ENCODE results near the gene AGL. TPM values are rescaled to one million over a fixed set of nuclear protein-coding genes. Genes with fewer than 3 reads are reported as not detected.
"Not testable (repeated sequence)": the region's sequence is repeated elsewhere in the genome, so short reads cannot be mapped to it uniquely, and the experiment has no call there.

The AGL gene
- total and polyA plus RNA-seq, 9 donors: 101 to 280 (median 194) TPM

DNA sequence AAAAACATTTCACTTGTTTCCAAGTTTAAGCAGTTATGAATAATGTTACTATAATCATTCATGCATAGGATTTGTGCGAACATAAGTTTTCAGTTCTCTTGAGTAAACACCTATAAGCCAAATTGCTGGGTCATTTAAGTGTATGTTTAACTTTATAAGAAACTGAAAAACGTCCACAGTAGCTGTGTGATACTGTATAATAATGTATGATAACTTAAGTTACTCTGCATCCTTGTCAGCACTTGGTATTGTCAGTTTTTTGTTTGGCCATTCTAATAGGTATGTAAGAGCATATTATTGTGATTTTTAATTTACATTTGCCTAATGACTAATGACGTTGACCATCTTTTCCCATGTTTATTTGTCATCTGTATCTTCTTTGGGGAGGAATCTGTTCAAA lies 105.2 kb downstream of the AGL start:
- H3K27me3 ChIP-seq (ENCODE audit: control insufficient read depth, insufficient read depth, low read length): no peaks in the 10 kb centered on the region
- H3K9me3 ChIP-seq (replicated peaks; ENCODE audit: control insufficient read depth, low read depth, low read length): no peaks in the 10 kb centered on the region
- no peaks in the 10 kb centered on the region for H3K4me1 ChIP-seq (ENCODE audit: control insufficient read depth, insufficient read depth, low read length)
- WGBS (ENCODE audit: insufficient coverage): no CpG with 5 or more reads among the region's 3 CpGs
- no peak for DNase-seq
- H3K4me3 ChIP-seq (ENCODE audit: low read length): no peak overlapping the region
- H3K36me3 ChIP-seq (ENCODE audit: control insufficient read depth, insufficient read depth, low read length): no peaks in the 10 kb centered on the region
- no peak overlapping the region for H3K27ac ChIP-seq (ENCODE audit: low read length)

DNA sequence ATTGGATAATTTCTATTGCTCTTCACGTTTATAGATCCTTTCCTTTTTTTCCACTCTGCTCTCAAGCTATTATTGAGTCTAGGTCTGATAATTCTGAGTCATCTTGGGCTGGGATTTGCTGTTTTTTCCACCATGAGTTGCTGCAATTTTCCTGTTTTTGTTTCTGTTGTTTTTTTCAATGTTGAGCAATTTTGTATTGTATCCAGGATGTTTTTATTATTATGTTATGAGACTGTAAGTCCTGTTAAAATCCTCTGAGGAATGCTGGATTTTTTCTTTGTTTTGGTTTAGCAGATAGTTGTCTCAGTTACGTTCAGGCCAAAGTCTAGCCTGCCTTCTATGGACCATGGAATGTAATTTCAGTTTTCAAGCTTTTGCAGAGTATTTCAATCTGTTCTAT lies 106.6 kb downstream of the AGL start:
- H3K4me1 ChIP-seq (ENCODE audit: control insufficient read depth, insufficient read depth, low read length): no peaks in the 10 kb centered on the region
- DNase-seq: peak; percentile 89
- WGBS (ENCODE audit: insufficient coverage): 0% methylated on average over 1 of the region's 2 CpGs
- H3K4me3 ChIP-seq (ENCODE audit: low read length): no peak overlapping the region
- no peak overlapping the region for H3K27ac ChIP-seq (ENCODE audit: low read length)
- H3K9me3 ChIP-seq (replicated peaks; ENCODE audit: control insufficient read depth, low read depth, low read length): no peaks in the 10 kb centered on the region
- no peaks in the 10 kb centered on the region for H3K36me3 ChIP-seq (ENCODE audit: control insufficient read depth, insufficient read depth, low read length)
- no peaks in the 10 kb centered on the region for H3K27me3 ChIP-seq (ENCODE audit: control insufficient read depth, insufficient read depth, low read length)

DNA sequence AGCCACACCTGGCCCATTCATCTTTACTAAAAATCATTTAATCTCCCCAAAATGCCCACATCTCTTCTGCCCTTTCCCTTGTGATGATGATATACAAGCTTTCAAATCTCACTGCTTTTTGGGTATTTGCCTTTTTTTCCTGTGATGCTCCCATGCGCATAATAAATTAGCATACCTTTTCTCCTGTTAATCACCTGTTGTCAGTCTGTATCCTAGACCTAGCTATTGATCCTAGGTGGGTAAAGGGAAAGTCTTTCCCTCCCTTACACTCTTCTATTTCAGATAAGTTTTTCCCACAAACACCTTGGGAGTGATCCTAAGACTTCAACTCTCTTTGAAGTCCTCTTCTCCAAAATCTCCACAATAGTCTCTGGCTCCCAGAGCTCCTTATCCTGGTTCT lies 107.7 kb downstream of the AGL start:
- no CpG with 5 or more reads among the region's 1 CpG for WGBS (ENCODE audit: insufficient coverage)
- no peak overlapping the region for H3K4me3 ChIP-seq (ENCODE audit: low read length)
- no peak for DNase-seq
- no peaks in the 10 kb centered on the region for H3K27me3 ChIP-seq (ENCODE audit: control insufficient read depth, insufficient read depth, low read length)
- H3K36me3 ChIP-seq (ENCODE audit: control insufficient read depth, insufficient read depth, low read length): no peaks in the 10 kb centered on the region
- no peak overlapping the region for H3K27ac ChIP-seq (ENCODE audit: low read length)
- no peaks in the 10 kb centered on the region for H3K9me3 ChIP-seq (replicated peaks; ENCODE audit: control insufficient read depth, low read depth, low read length)
- no peaks in the 10 kb centered on the region for H3K4me1 ChIP-seq (ENCODE audit: control insufficient read depth, insufficient read depth, low read length)

DNA sequence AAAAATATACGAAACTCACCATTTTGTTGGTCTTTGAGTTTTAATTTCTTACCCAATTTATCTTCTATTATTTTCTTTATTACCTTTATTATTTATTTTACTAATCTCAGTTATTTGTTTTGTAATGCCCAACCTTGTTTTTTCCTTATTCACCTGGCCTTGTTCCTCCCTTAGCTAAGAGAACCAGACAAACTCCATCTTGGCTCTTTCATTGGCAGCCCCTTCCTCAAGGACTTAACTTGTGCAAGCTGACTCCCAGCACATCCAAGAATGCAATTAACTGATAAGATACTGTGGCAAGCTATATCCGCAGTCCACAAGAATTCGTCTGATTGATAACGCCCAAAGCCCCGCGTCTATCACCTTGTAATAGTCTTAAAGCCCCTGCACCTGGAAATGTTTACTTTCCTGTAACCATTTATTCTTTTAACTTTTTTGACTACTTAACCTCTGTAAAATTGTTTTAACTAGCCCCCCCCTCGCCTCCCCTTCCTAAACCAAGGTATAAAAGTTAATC lies 109.1 kb downstream of the AGL start:
- H3K27ac ChIP-seq (ENCODE audit: low read length); H3K36me3 ChIP-seq (ENCODE audit: control insufficient read depth, insufficient read depth, low read length); DNase-seq; H3K27me3 ChIP-seq (ENCODE audit: control insufficient read depth, insufficient read depth, low read length); H3K9me3 ChIP-seq (replicated peaks; ENCODE audit: control insufficient read depth, low read depth, low read length); H3K4me3 ChIP-seq (ENCODE audit: low read length); H3K4me1 ChIP-seq (ENCODE audit: control insufficient read depth, insufficient read depth, low read length): not testable (repeated sequence)
- 46% methylated on average over 6 of the region's 7 CpGs for whole genome bisulfite sequencing (ENCODE audit: insufficient coverage)

DNA sequence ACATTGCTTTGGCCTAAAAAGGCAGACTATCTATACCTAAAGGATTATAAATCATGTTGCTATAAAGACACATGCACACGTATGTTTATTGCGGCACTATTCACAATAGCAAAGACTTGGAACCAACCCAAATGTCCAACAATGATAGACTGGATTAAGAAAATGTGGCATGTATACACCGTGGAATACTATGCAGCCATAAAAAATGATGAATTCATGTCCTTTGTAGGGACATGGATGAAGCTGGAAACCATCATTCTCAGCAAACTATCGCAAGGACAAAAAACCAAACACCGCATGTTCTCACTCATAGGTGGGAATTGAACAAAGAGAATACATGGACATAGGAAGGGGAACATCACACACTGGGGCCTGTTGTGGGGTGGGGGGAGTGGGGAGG lies 110.1 kb downstream of the AGL start:
- H3K27me3 ChIP-seq (ENCODE audit: control insufficient read depth, insufficient read depth, low read length); H3K4me3 ChIP-seq (ENCODE audit: low read length); H3K36me3 ChIP-seq (ENCODE audit: control insufficient read depth, insufficient read depth, low read length); DNase-seq; H3K27ac ChIP-seq (ENCODE audit: low read length); H3K9me3 ChIP-seq (replicated peaks; ENCODE audit: control insufficient read depth, low read depth, low read length); H3K4me1 ChIP-seq (ENCODE audit: control insufficient read depth, insufficient read depth, low read length): not testable (repeated sequence)
- WGBS (ENCODE audit: insufficient coverage): no CpG with 5 or more reads among the region's 5 CpGs

DNA sequence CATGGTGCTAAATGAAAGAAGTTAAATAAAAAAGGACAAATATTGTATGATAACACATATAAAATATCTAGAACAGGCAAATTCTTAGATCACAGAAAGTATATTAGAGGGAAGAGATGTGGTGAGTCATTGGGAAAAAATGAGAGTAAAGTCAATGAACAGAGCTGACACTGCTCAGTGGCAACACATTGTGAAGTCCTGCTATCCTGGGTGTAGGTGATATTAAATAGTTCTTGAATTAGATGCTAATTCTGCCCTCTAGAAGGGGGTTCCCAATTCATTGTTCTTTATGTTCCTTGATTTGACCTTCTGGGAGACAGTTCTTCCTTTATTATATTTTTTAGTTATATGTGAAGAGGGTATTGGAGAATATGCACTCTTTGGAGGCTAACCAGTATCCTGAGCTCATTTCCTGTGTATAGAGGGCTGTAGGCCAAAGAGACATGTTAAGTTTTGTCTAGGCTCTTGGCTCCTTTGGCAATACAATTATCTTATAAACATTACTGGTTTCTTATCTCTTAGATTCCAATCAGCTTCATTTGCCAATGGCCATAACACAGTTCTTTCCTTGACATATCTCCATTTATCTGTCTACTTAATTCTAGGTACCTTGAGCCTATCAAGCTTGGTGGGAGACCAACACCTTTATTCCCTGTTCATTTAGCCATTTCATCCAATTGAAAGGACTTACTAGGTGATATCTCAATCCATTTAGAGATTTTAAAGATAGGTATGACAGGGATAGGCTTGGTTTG lies 113.1 kb downstream of the AGL start:
- Histone ChIP-seq H3K27me3 (ENCODE audit: control insufficient read depth, insufficient read depth, low read length) (no peaks in the 10 kb centered on the region), H3K9me3 (replicated peaks; ENCODE audit: control insufficient read depth, low read depth, low read length) (no peaks in the 10 kb centered on the region), H3K27ac (ENCODE audit: low read length) (no peak overlapping the region), H3K4me3 (ENCODE audit: low read length) (no peak overlapping the region), H3K36me3 (ENCODE audit: control insufficient read depth, insufficient read depth, low read length) (no peaks in the 10 kb centered on the region), H3K4me1 (ENCODE audit: control insufficient read depth, insufficient read depth, low read length) (no peaks in the 10 kb centered on the region)
- DNase-seq: no peak

DNA sequence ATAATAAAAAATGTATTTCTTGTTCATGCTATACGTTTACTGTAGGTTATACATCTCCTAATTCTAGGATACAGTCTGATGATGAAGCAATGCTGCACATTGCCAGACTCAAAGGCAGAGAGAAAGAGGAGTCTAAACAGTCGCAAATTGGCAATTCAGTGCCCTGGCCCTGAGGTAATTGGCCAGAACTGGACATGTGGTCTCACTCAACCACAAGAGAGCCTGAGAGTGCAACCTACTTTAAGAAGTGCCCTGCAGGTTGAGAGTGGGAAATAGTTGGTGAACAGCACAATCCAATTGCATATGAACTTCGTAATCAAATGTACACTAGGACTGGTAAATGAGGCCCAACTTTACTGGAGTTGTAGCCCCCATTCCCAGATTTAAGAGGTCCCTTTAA lies 114.6 kb downstream of the AGL start:
- Histone ChIP-seq H3K27ac (ENCODE audit: low read length) (no peak overlapping the region), H3K27me3 (ENCODE audit: control insufficient read depth, insufficient read depth, low read length) (no peaks in the 10 kb centered on the region), H3K4me1 (ENCODE audit: control insufficient read depth, insufficient read depth, low read length) (peaks cover 5% of the 10 kb centered on the region), H3K36me3 (ENCODE audit: control insufficient read depth, insufficient read depth, low read length) (no peaks in the 10 kb centered on the region), H3K4me3 (ENCODE audit: low read length) (no peak overlapping the region), H3K9me3 (replicated peaks; ENCODE audit: control insufficient read depth, low read depth, low read length) (no peaks in the 10 kb centered on the region)
- no peak for DNase-seq
- WGBS (ENCODE audit: insufficient coverage): 43% methylated on average over 1 of the region's 3 CpGs

DNA sequence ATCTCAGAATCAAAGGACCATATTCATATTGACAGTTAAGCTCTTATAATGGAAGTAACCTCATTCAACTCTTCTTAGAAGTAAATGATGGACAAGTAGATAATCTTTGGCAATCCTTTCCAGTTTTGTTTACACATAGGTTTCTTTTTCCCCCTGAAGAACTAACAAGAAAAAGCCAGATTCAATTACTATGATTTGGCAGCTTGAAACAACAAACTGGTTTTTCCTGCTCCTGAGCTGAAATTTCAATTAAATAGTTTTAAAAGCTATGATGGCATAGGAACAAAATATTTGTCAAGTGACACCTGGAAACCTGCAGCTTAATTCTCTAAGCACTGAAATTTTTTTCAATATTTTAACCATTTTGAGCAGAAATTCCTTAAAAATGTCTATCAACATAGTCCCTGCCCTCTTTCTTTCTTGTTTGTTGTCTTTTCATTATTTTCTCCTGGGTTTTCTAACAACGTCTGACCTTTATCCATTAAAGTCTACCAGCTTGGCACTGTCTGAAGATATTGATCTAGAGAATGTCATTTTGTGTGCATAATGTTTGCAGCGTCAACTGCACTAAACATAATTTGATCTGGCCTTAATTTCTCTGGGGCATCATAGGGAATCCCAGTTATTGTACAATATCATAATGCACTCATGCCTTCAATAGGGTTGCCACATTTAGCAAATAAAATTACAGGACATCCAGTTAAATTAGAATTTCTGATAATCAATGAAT lies 115.7 kb downstream of the AGL start:
- Histone ChIP-seq H3K27me3 (ENCODE audit: control insufficient read depth, insufficient read depth, low read length) (no peaks in the 10 kb centered on the region), H3K9me3 (replicated peaks; ENCODE audit: control insufficient read depth, low read depth, low read length) (no peaks in the 10 kb centered on the region), H3K4me3 (ENCODE audit: low read length) (no peak overlapping the region), H3K27ac (ENCODE audit: low read length) (no peak overlapping the region), H3K4me1 (ENCODE audit: control insufficient read depth, insufficient read depth, low read length) (peaks cover 5% of the 10 kb centered on the region), H3K36me3 (ENCODE audit: control insufficient read depth, insufficient read depth, low read length) (no peaks in the 10 kb centered on the region)
- WGBS (ENCODE audit: insufficient coverage): no CpG with 5 or more reads among the region's 2 CpGs
- DNase-seq: no peak

DNA sequence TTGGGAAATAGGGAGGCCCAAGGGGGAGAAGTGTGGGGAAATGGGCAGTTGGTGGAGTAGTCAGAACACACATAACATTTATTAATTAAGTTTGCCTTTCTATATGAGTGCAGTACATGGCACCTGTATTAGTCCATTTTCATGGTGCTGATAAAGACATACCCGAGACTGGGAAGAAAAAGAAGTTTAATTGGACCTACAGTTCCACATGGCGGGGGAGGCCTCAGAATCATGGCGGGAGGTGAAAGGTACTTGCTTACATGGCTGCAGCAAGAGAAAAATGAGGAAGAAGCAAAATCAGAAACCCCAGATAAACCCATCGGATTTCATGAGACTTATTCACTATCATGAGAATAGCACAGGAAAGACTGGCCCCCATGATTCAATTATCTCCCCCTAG lies 118.1 kb downstream of the AGL start:
- no peaks in the 10 kb centered on the region for H3K9me3 ChIP-seq (replicated peaks; ENCODE audit: control insufficient read depth, low read depth, low read length)
- H3K27me3 ChIP-seq (ENCODE audit: control insufficient read depth, insufficient read depth, low read length): no peaks in the 10 kb centered on the region
- no peaks in the 10 kb centered on the region for H3K36me3 ChIP-seq (ENCODE audit: control insufficient read depth, insufficient read depth, low read length)
- peaks cover 5% of the 10 kb centered on the region for H3K4me1 ChIP-seq (ENCODE audit: control insufficient read depth, insufficient read depth, low read length)
- no peak for DNase-seq
- H3K27ac ChIP-seq (ENCODE audit: low read length): no peak overlapping the region
- WGBS (ENCODE audit: insufficient coverage): 86% methylated on average over 2 of the region's 4 CpGs
- H3K4me3 ChIP-seq (ENCODE audit: low read length): no peak overlapping the region

DNA sequence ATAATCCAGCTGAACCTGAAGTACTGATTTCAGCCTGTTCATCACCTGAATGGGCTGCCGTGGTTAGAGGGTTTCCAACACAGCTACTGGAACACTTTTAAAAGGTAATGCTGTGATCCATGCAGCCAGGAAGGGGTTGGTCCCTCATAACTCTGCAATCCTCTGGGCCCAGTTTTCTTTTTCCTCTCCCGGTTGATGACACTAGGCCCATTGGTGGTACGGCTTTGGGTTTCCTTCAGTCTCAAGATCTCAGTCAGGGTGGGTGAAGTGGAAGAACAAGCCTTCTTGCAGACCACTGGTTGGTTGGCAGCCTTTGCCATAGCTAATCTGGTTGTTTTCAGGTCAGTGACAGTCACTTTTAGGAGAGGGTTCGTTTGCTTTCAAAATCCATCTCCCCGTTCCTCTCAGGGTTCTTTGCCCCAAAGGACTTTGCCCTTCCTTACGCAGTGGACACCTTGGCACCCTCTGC lies 119.1 kb downstream of the AGL start:
- Histone ChIP-seq H3K27me3 (ENCODE audit: control insufficient read depth, insufficient read depth, low read length) (no peaks in the 10 kb centered on the region), H3K9me3 (replicated peaks; ENCODE audit: control insufficient read depth, low read depth, low read length) (no peaks in the 10 kb centered on the region), H3K36me3 (ENCODE audit: control insufficient read depth, insufficient read depth, low read length) (no peaks in the 10 kb centered on the region), H3K4me3 (ENCODE audit: low read length) (peak overlapping the region; percentile 81), H3K4me1 (ENCODE audit: control insufficient read depth, insufficient read depth, low read length) (peaks cover 5% of the 10 kb centered on the region), H3K27ac (ENCODE audit: low read length) (peak overlapping the region; percentile 62)
- no peak for DNase-seq
- no CpG with 5 or more reads among the region's 6 CpGs for WGBS (ENCODE audit: insufficient coverage)
